HEK293 (cell line): Measurements from ENCODE around the gene ADCYAP1R1.

Experiments used
- CTCF ChIA-PET: fragments of 350-600 bp; formaldehyde crosslinking; extraction: SDS; loops from one replicate; lab custom pipeline; 2021; ENCODE audit warnings: antibody characterized with exemption; lab: Yijun Ruan, JAX
- POLR2A ChIA-PET: fragments of 300-600 bp; formaldehyde crosslinking; extraction: SDS; loops from one replicate; lab custom pipeline; 2020; ENCODE audit warnings: antibody characterized with exemption, inconsistent platforms; lab: Yijun Ruan, JAX
- H3K27ac ChIP-seq: fragments of 200-500 bp; sonication (Bioruptor generic); 2 replicates; pipeline ENCODE4 v1.5.1; 2014; ENCODE audit warnings: low read depth, low read length, control low read depth, inconsistent platforms; ENCODE audit errors: extremely low read depth
- H3K36me3 ChIP-seq, 2 experiments: fragments of 200-500 bp in 1 of 2; sonication (Bioruptor generic) in 1 of 2; 1 replicate in 1 of 2; 2 replicates in 1 of 2; pipeline ENCODE4 v1.5.1; 2014 to 2017; ENCODE audit warnings: inconsistent platforms in 2 of 2, low read length in 2 of 2; ENCODE audit not compliant: control insufficient read depth in 2 of 2, insufficient read depth in 1 of 2
- H3K4me1 ChIP-seq: fragments of 200-500 bp; sonication (Bioruptor generic); 2 replicates; pipeline ENCODE4 v1.5.1; 2014; ENCODE audit warnings: mild to moderate bottlenecking, low read length, inconsistent platforms; ENCODE audit not compliant: control insufficient read depth, insufficient read depth
- H3K4me3 ChIP-seq: 2 replicates; pipeline ENCODE4 v1.5.1; 2011; ENCODE audit warnings: low read depth, mild to moderate bottlenecking, control low read depth, low read length, moderate library complexity
- H3K9me3 ChIP-seq: fragments of 200-500 bp; sonication (Bioruptor generic); 2 replicates; pipeline ENCODE4 v1.5.1; 2014; ENCODE audit warnings: low read depth, low read length, inconsistent platforms; ENCODE audit not compliant: control insufficient read depth, insufficient read depth
- AEBP2 ChIP-seq: fragments of 450-650 bp; formaldehyde crosslinking; IDR thresholded peaks from 2 replicates; pipeline ENCODE4 v1.5.1; 2016; ENCODE audit warnings: missing biosample characterization, missing genetic modification characterization, borderline replicate concordance
- BCL11A ChIP-seq: fragments of 450-650 bp; formaldehyde crosslinking; IDR thresholded peaks from 2 replicates; pipeline ENCODE4 v1.5.1; 2016; ENCODE audit warnings: low read depth, missing biosample characterization, missing genetic modification characterization
- KLF7 ChIP-seq: fragments of 450-650 bp; formaldehyde crosslinking; IDR thresholded peaks from 2 replicates; pipeline ENCODE4 v1.5.1; 2016; ENCODE audit warnings: missing biosample characterization, missing genetic modification characterization, borderline replicate concordance
- PRDM1 ChIP-seq: fragments of 450-650 bp; formaldehyde crosslinking; IDR thresholded peaks from 2 replicates; pipeline ENCODE4; 2016; ENCODE audit warnings: missing biosample characterization, missing genetic modification characterization
- SCRT2 ChIP-seq: fragments of 450-650 bp; formaldehyde crosslinking; IDR thresholded peaks from 2 replicates; pipeline ENCODE4 v1.5.1; 2016; ENCODE audit warnings: missing biosample characterization, missing genetic modification characterization
- WT1 ChIP-seq: fragments of 450-650 bp; formaldehyde crosslinking; IDR thresholded peaks from 2 replicates; pipeline ENCODE4 v1.5.1; 2016; ENCODE audit warnings: missing biosample characterization, missing genetic modification characterization
- ZBTB10 ChIP-seq: fragments of 450-650 bp; formaldehyde crosslinking; IDR thresholded peaks from 2 replicates; pipeline ENCODE4 v1.5.1; 2016; ENCODE audit warnings: missing biosample characterization, missing genetic modification characterization
- ZBTB17 ChIP-seq: fragments of 450-650 bp; formaldehyde crosslinking; IDR thresholded peaks from 2 replicates; pipeline ENCODE4 v1.5.1; 2016; ENCODE audit warnings: missing biosample characterization, missing genetic modification characterization
- ZBTB26 ChIP-seq: fragments of 450-650 bp; formaldehyde crosslinking; optimal IDR thresholded peaks from 2 replicates; pipeline ENCODE3; 2016; ENCODE audit warnings: missing biosample characterization, mild to moderate bottlenecking, missing genetic modification characterization
- ZBTB49 ChIP-seq: fragments of 450-650 bp; formaldehyde crosslinking; IDR thresholded peaks from 2 replicates; pipeline ENCODE4 v1.5.1; 2016; ENCODE audit warnings: missing biosample characterization, missing genetic modification characterization, low read depth
- ZNF248 ChIP-seq: fragments of 450-650 bp; formaldehyde crosslinking; IDR thresholded peaks from 2 replicates; pipeline ENCODE4 v1.5.1; 2017; ENCODE audit warnings: missing biosample characterization, missing genetic modification characterization
- ZNF280C ChIP-seq: fragments of 450-650 bp; formaldehyde crosslinking; IDR thresholded peaks from 2 replicates; pipeline ENCODE4 v1.5.1; 2016; ENCODE audit warnings: missing biosample characterization, missing genetic modification characterization
- ZNF398 ChIP-seq: fragments of 450-650 bp; formaldehyde crosslinking; IDR thresholded peaks from 2 replicates; pipeline ENCODE4 v1.5.1; 2017; ENCODE audit warnings: missing biosample characterization, missing genetic modification characterization
- ZNF48 ChIP-seq: fragments of 450-650 bp; formaldehyde crosslinking; IDR thresholded peaks from 2 replicates; pipeline ENCODE4 v1.5.1; 2016; ENCODE audit warnings: missing biosample characterization, missing genetic modification characterization
- ZNF501 ChIP-seq: fragments of 450-650 bp; formaldehyde crosslinking; IDR thresholded peaks from 2 replicates; pipeline ENCODE4 v1.5.1; 2016; ENCODE audit warnings: missing biosample characterization, missing genetic modification characterization
- ZNF645 ChIP-seq: fragments of 450-650 bp; formaldehyde crosslinking; IDR thresholded peaks from 2 replicates; pipeline ENCODE4; 2016; ENCODE audit warnings: missing biosample characterization, missing genetic modification characterization
- ZNF658 ChIP-seq: fragments of 450-650 bp; formaldehyde crosslinking; IDR thresholded peaks from 2 replicates; pipeline ENCODE4; 2016; ENCODE audit warnings: missing biosample characterization, missing genetic modification characterization

The ADCYAP1R1 gene

GRCh38 chr7:31053986-31054385 lies 1.9 kb downstream of the ADCYAP1R1 start:
- no peaks in the 10 kb centered on the region for H3K36me3 ChIP-seq
- POLR2A ChIA-PET, result no interaction called here
- H3K4me3 ChIP-seq, result no peak overlapping the region
- H3K4me1 ChIP-seq, result no peaks in the 10 kb centered on the region
- no peak for TF ChIP-seq ZBTB26
- TF ChIP-seq SCRT2 (tag by site-specific recombination), result 0 out of 2 replicates have a peak, but pooled peaks have one; percentile 29
- TF ChIP-seq, all 188 proteins: peak for 1
- H3K27ac ChIP-seq, result no peak overlapping the region
- CTCF ChIA-PET, result interaction anchor here (0.8 to 1.5 kb wide), 3 partner anchors 16 to 70 kb away, joined by 3 to 4 read pairs (median 3); no protein-coding TSS in a partner anchor
- no peaks in the 10 kb centered on the region for H3K9me3 ChIP-seq

- H3K27ac ChIP-seq, result no peak overlapping the region
- H3K36me3 ChIP-seq, result no peaks in the 10 kb centered on the region
- H3K4me1 ChIP-seq, result no peaks in the 10 kb centered on the region
- H3K9me3 ChIP-seq, result no peaks in the 10 kb centered on the region
- no peak overlapping the region for H3K4me3 ChIP-seq
- CTCF ChIA-PET, result interaction anchor here (0.6 to 1.5 kb wide), 5 partner anchors 14 to 1816 kb away, joined by 3 to 4 read pairs (median 3); no protein-coding TSS in a partner anchor
- POLR2A ChIA-PET, result no interaction called here
- no peak for TF ChIP-seq ZNF280C
- TF ChIP-seq ZNF398 (tag by site-specific recombination), result no peak
- TF ChIP-seq KLF7 (tag by site-specific recombination), result no peak
- TF ChIP-seq ZNF501, result no peak
- TF ChIP-seq ZBTB10 (tag by site-specific recombination), result no peak
Observed at GRCh38 chr7:31054608-31055278, 2.6 kb downstream of the ADCYAP1R1 start.

GRCh38 chr7:31055471-31055870 lies 3.4 kb downstream of the ADCYAP1R1 start:
- POLR2A ChIA-PET, result no interaction called here
- CTCF ChIA-PET, result interaction anchor here (0.6 to 1.2 kb wide), 3 partner anchors 15 to 1817 kb away, joined by 3 to 4 read pairs (median 3); no protein-coding TSS in a partner anchor
- TF ChIP-seq ZNF48 (tag by site-specific recombination), result no peak
- no peak for TF ChIP-seq ZNF645
- no peak for TF ChIP-seq PRDM1 (tag by site-specific recombination)
- no peak for TF ChIP-seq ZNF248 (tag by site-specific recombination)
- TF ChIP-seq WT1 (tag by site-specific recombination), result no peak
- no peak for TF ChIP-seq ZNF658 (tag by site-specific recombination)
- TF ChIP-seq ZBTB49, result no peak
- TF ChIP-seq AEBP2 (tag by site-specific recombination), result no peak
- TF ChIP-seq BCL11A (tag by site-specific recombination), result no peak
- no peak for TF ChIP-seq ZBTB17 (tag by site-specific recombination)

More at GRCh38 chr7:31055471-31055870, 3.4 kb downstream of the ADCYAP1R1 start:
- H3K4me1 ChIP-seq, result no peaks in the 10 kb centered on the region
- no peak overlapping the region for H3K4me3 ChIP-seq
- H3K27ac ChIP-seq, result no peak overlapping the region
- no peaks in the 10 kb centered on the region for H3K9me3 ChIP-seq
- no peaks in the 10 kb centered on the region for H3K36me3 ChIP-seq
